ENCODE measurements around the gene TUBB. TPM values are rescaled to one million over a fixed set of nuclear protein-coding genes. Genes with fewer than 3 reads are reported as not detected.

Gene TUBB
- total and polyA plus RNA-seq, 10 donors, result 109 to 344 (median 243) TPM

DNA sequence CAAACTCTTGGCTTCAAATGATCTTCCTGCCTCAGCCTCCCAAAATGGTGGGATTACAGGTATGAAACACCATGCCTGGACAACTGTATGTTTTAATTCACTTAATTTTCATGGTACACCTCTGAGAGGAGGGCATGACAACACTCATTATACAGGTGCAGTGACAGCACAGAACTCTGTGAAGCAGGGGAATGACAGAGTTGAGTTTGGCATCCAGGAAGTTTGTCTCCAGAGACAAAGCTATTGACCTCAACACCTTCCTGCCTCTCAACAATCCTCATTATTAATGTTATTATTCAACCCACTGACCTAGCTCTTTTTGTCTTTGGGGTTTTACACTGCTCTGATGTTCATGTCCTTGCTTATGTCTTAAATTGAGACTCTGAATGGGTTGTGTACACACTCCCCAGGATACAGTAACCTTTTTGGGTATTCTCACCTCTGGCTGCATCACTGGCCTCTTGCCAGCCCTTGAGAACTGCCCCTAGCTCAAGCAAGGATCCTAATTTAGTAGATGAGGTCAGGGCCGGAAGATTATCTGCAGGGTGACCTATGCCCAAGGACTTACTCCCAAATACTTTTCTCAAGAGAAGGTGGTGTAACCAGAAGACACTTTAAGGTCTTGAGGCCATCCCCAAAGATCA lies 37.2 kb downstream of the TUBB start:
- Histone ChIP-seq H3K27ac (no peak overlapping the region), H3K4me3 (no peak overlapping the region), H3K4me1 (peaks cover 0 to 58% (median 19%) of the 10 kb centered on the region in 6 donors), H3K9me3 (no peaks in the 10 kb centered on the region), H3K36me3 (no peaks in the 10 kb centered on the region), H3K27me3 (replicated peaks in 1 of 7) (no peaks in the 10 kb centered on the region)
- 79 to 94% (median 85%) methylated on average over 1 of the region's 1 CpG for WGBS, 5 donors
- no peak for DNase-seq
- no peak for TF ChIP-seq POLR2A (IDR thresholded peaks at IDR 0.05)
- TF ChIP-seq, protein P1, sequence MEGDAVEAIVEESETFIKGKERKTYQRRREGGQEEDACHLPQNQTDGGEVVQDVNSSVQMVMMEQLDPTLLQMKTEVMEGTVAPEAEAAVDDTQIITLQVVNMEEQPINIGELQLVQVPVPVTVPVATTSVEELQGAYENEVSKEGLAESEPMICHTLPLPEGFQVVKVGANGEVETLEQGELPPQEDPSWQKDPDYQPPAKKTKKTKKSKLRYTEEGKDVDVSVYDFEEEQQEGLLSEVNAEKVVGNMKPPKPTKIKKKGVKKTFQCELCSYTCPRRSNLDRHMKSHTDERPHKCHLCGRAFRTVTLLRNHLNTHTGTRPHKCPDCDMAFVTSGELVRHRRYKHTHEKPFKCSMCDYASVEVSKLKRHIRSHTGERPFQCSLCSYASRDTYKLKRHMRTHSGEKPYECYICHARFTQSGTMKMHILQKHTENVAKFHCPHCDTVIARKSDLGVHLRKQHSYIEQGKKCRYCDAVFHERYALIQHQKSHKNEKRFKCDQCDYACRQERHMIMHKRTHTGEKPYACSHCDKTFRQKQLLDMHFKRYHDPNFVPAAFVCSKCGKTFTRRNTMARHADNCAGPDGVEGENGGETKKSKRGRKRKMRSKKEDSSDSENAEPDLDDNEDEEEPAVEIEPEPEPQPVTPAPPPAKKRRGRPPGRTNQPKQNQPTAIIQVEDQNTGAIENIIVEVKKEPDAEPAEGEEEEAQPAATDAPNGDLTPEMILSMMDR (IDR thresholded peaks at IDR 0.05 in 8 of 11, conservative IDR thresholded peaks at IDR 0.05 in 3 of 11), result no peak
- no peak for TF ChIP-seq POLR2AphosphoS5 (IDR thresholded peaks at IDR 0.05)
- intact Hi-C loops (cut with DNase I; ENCODE audit: low total_unique reads), result no loop called here

DNA sequence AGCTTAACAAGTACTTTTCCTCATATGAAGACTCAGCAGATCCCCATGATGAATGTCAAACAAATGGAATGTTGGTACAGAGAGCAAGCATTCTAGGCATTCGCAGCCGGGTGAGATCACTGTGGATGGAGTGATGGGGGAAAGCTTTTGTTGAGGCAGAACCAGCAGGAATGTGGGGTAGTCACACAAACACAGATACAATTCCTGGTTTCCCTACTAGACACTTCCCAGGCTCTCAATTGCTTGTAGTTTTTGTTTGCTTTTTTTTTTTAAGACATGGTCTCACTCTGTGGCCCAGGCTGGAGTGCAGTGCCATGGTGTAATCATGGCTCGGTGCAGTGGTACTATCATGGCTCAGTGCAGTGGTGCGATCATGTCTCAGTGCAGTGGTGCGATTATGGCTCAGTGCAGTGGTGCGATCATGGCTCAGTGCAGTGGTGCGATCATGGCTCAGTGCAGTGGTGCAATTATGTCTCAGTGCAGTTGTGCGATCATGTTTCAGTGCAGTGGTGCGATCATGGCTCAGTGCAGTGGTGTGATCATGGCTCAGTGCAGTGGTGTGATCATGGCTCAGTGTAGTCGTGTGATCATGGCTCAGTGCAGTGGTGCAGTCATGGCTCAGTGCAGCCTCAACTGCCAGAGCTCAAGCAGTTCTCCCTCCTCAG lies 39.6 kb downstream of the TUBB start:
- Histone ChIP-seq H3K4me1 (peaks cover 0 to 61% (median 21%) of the 10 kb centered on the region in 6 donors), H3K27me3 (replicated peaks in 1 of 7) (peaks cover 0 to 6% (median 0%) of the 10 kb centered on the region in 7 donors), H3K4me3 (no peak overlapping the region), H3K9me3 (no peaks in the 10 kb centered on the region), H3K27ac (peak overlapping the region in 3 of 8 donors; percentile 17 to 77 (median 57)), H3K36me3 (no peaks in the 10 kb centered on the region)
- 75 to 92% (median 83%) methylated on average over 10 of the region's 10 CpGs for WGBS, 5 donors
- TF ChIP-seq POLR2AphosphoS5 (IDR thresholded peaks at IDR 0.05), result no peak
- TF ChIP-seq POLR2A (IDR thresholded peaks at IDR 0.05), result no peak
- TF ChIP-seq, protein P1 (IDR thresholded peaks at IDR 0.05 in 8 of 11, conservative IDR thresholded peaks at IDR 0.05 in 3 of 11), result no peak
- no peak for DNase-seq
- intact Hi-C loops (cut with DNase I; ENCODE audit: low total_unique reads), result no loop called here

DNA sequence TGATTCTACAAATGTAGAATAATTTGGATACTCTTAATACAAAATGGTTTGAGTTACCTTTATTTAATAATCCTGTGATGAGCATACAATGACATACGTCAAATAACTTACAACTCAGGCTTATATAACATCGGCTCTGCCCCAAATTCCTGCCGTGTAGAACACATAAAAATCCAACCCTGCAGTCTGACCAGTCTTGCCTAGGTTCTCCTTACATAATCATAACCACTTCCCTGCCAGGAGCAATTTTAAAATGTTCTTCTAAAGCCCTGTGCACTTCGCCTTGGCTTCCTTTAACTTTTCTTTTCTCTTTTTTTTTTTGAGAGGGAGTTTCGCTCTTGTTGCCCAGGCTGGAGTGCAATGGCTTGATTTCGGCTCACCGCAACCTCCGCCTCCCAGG lies 40.4 kb downstream of the TUBB start:
- no peak overlapping the region for H3K4me3 ChIP-seq
- TF ChIP-seq POLR2AphosphoS5 (IDR thresholded peaks at IDR 0.05), result no peak
- TF ChIP-seq POLR2A (IDR thresholded peaks at IDR 0.05), result no peak
- TF ChIP-seq, protein P1 (IDR thresholded peaks at IDR 0.05 in 8 of 11, conservative IDR thresholded peaks at IDR 0.05 in 3 of 11), result no peak
- no peak overlapping the region for H3K27ac ChIP-seq
- 65 to 80% (median 71%) methylated on average over 8 of the region's 8 CpGs for WGBS, 5 donors
- no peaks in the 10 kb centered on the region for H3K36me3 ChIP-seq
- no peaks in the 10 kb centered on the region for H3K9me3 ChIP-seq
- intact Hi-C loops (cut with DNase I; ENCODE audit: low total_unique reads), result no loop called here
- DNase-seq, result no peak
- H3K4me1 ChIP-seq, result peaks cover 0 to 60% (median 21%) of the 10 kb centered on the region in 6 donors
- peaks cover 0 to 6% (median 0%) of the 10 kb centered on the region in 7 donors for H3K27me3 ChIP-seq (replicated peaks in 1 of 7)

- WGBS, 5 donors, result 89 to 96% (median 91%) methylated on average over 4 of the region's 4 CpGs
Measured at GRCh38 chr6:30761791-30762429, 41.8 kb downstream of the TUBB start.

More at GRCh38 chr6:30761791-30762429, 41.8 kb downstream of the TUBB start:
- no peak overlapping the region for H3K4me3 ChIP-seq
- H3K9me3 ChIP-seq, result no peaks in the 10 kb centered on the region
- no peak for TF ChIP-seq POLR2AphosphoS5 (IDR thresholded peaks at IDR 0.05)
- no peak for TF ChIP-seq POLR2A (IDR thresholded peaks at IDR 0.05)
- TF ChIP-seq, protein P1 (IDR thresholded peaks at IDR 0.05 in 8 of 11, conservative IDR thresholded peaks at IDR 0.05 in 3 of 11), result no peak
- H3K4me1 ChIP-seq, result peaks cover 0 to 59% (median 21%) of the 10 kb centered on the region in 6 donors
- H3K27ac ChIP-seq, result no peak overlapping the region
- intact Hi-C loops (cut with DNase I; ENCODE audit: low total_unique reads), result no loop called here
- H3K36me3 ChIP-seq, result no peaks in the 10 kb centered on the region
- DNase-seq, result no peak
- peaks cover 0 to 6% (median 0%) of the 10 kb centered on the region in 7 donors for H3K27me3 ChIP-seq (replicated peaks in 1 of 7)
